NT2/D1 (cell line): Measurements from ENCODE around the gene GPX2.

Source experiments
- DNase-seq: peaks from one replicate; pipeline ENCODE4 v3.0.0-alpha.2; 2011; ENCODE audit warnings: low read depth, low spot score
- H3K27me3 ChIP-seq: 2 replicates; pipeline ENCODE4 v1.6.0; 2011; ENCODE audit warnings: mild to moderate bottlenecking; ENCODE audit not compliant: insufficient read length, insufficient read depth
- H3K36me3 ChIP-seq: 2 replicates; pipeline ENCODE4 v1.6.1; 2011; ENCODE audit warnings: mild to moderate bottlenecking, low read length, mixed read lengths; ENCODE audit not compliant: insufficient read depth, insufficient read length
- H3K4me1 ChIP-seq: 2 replicates; pipeline ENCODE4 v1.5.1; 2011; ENCODE audit not compliant: insufficient read depth, insufficient read length
- H3K4me3 ChIP-seq: 2 replicates; pipeline ENCODE4 v1.5.1; 2011; ENCODE audit warnings: low read depth; ENCODE audit not compliant: insufficient read length
- H3K9ac ChIP-seq: 2 replicates; pipeline ENCODE4 v1.6.0; 2011; ENCODE audit warnings: low read depth; ENCODE audit not compliant: insufficient read length
- H3K9me3 ChIP-seq: 2 replicates; pipeline ENCODE4 v1.5.1; 2011; ENCODE audit warnings: mild to moderate bottlenecking, low read length; ENCODE audit not compliant: insufficient read depth
- SUZ12 ChIP-seq: IDR thresholded peaks from 2 replicates; pipeline ENCODE4 v1.6.1; 2011; ENCODE audit not compliant: insufficient read length, insufficient read depth; ENCODE audit errors: extremely low read depth
- YY1 ChIP-seq: IDR thresholded peaks from 2 replicates; pipeline ENCODE4 v1.6.1; 2011; ENCODE audit not compliant: insufficient read length, insufficient read depth
- ZNF274 ChIP-seq: IDR thresholded peaks from 2 replicates; pipeline ENCODE4 v1.6.1; 2011; ENCODE audit warnings: mild to moderate bottlenecking, low read depth, low read length

Gene GPX2

GRCh38 chr14:64945431-64946178 is 3.1 kb upstream of the GPX2 start:
- Histone ChIP-seq H3K9me3 (no peaks in the 10 kb centered on the region), H3K4me3 (no peak overlapping the region), H3K9ac (no peak overlapping the region), H3K4me1 (peaks cover 8% of the 10 kb centered on the region), H3K27me3 (no peaks in the 10 kb centered on the region), H3K36me3 (peaks cover 49% of the 10 kb centered on the region)
- TF ChIP-seq SUZ12: no peak
- no peak for DNase-seq

DNA sequence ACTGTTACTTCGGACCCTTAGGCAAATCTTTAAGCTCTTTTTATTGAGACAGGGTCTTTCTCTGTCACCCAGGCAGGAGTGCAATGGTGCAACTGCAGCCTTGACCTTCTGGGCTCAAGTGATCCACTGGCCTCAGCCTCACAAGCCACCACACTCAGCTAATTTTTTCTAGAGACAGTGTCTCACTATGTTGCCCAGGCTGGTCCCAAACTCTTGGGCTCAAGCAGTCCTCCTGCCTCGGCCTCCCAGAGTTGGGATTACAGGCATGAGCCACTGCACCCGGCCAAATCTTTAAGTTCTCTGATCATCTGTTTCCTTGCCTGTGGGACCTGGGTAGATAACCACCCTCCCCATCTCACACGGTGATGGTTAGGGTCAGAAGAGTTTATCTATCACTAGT is 2.3 kb upstream of the GPX2 start:
- H3K36me3 ChIP-seq: peaks cover 45% of the 10 kb centered on the region
- TF ChIP-seq ZNF274: no peak
- TF ChIP-seq SUZ12: no peak
- H3K9ac ChIP-seq: no peak overlapping the region
- no peaks in the 10 kb centered on the region for H3K9me3 ChIP-seq
- DNase-seq: no peak
- H3K27me3 ChIP-seq: no peaks in the 10 kb centered on the region
- H3K4me3 ChIP-seq: no peak overlapping the region
- peaks cover 8% of the 10 kb centered on the region for H3K4me1 ChIP-seq

- Histone ChIP-seq H3K4me3 (no peak overlapping the region), H3K9me3 (no peaks in the 10 kb centered on the region), H3K4me1 (peaks cover 8% of the 10 kb centered on the region), H3K36me3 (peaks cover 48% of the 10 kb centered on the region), H3K27me3 (no peaks in the 10 kb centered on the region), H3K9ac (no peak overlapping the region)
- DNase-seq: no peak
- TF ChIP-seq ZNF274: no peak
- TF ChIP-seq SUZ12: no peak
- TF ChIP-seq YY1: no peak
These were observed 1.5 kb upstream of the GPX2 start for GRCh38 chr14:64944041-64944440.

DNA sequence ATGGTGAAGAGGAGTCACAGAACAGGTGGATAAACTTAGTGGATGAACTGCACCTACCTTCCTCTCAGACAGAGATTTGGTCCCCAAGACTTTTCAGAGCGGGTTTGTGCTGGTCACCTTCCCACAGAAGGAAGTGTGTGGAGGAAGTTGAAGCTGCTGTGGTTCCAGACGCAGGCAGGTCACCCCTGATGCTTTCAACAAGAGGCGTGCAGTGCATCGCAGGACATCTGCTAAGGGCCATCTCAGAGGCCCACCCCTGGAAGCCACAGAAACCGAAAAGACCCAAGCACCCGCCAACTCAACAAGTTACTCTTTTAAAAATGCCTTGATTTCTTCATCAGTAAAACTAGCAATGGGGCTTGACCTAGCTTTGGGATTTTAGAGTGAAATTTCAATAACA is 1.0 kb upstream of the GPX2 start:
- TF ChIP-seq ZNF274 (no peak), YY1 (no peak), SUZ12 (no peak)
- Histone ChIP-seq H3K27me3 (no peaks in the 10 kb centered on the region), H3K4me3 (no peak overlapping the region), H3K9me3 (no peaks in the 10 kb centered on the region), H3K4me1 (peaks cover 8% of the 10 kb centered on the region), H3K36me3 (peaks cover 46% of the 10 kb centered on the region), H3K9ac (no peak overlapping the region)
- DNase-seq: no peak

GRCh38 chr14:64940336-64940910 is 2.1 kb downstream of the GPX2 start:
- H3K9me3 ChIP-seq: no peaks in the 10 kb centered on the region
- no peak overlapping the region for H3K9ac ChIP-seq
- no peak for DNase-seq
- peaks cover 27% of the 10 kb centered on the region for H3K36me3 ChIP-seq
- TF ChIP-seq ZNF274 (no peak), SUZ12 (no peak), YY1 (no peak)
- no peaks in the 10 kb centered on the region for H3K27me3 ChIP-seq
- H3K4me3 ChIP-seq: no peak overlapping the region
- peaks cover 8% of the 10 kb centered on the region for H3K4me1 ChIP-seq

DNA sequence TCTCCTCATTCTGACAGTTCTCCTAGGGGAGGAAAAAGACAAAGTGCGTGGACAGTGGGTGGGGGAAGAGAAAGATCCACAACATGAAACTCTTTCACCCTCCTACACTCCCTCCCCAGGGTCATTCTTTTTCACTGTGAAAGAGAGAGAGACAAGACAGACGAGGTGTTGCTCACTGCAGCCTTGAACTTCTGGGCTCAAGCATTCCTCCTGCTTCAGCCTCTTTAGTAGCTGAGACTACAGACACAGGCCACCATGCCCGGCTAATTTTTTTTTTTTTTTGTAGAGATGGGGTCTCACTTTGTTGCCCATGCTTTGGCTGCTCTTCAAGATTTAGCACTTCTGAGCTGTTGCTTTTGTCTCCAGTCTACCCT is 2.7 kb downstream of the GPX2 start:
- H3K4me3 ChIP-seq: no peak overlapping the region
- H3K36me3 ChIP-seq: peaks cover 22% of the 10 kb centered on the region
- no peak for DNase-seq
- no peak for TF ChIP-seq ZNF274
- no peak for TF ChIP-seq YY1
- TF ChIP-seq SUZ12: no peak
- H3K27me3 ChIP-seq: no peaks in the 10 kb centered on the region
- H3K9ac ChIP-seq: no peak overlapping the region
- peaks cover 8% of the 10 kb centered on the region for H3K4me1 ChIP-seq
- H3K9me3 ChIP-seq: no peaks in the 10 kb centered on the region

DNA sequence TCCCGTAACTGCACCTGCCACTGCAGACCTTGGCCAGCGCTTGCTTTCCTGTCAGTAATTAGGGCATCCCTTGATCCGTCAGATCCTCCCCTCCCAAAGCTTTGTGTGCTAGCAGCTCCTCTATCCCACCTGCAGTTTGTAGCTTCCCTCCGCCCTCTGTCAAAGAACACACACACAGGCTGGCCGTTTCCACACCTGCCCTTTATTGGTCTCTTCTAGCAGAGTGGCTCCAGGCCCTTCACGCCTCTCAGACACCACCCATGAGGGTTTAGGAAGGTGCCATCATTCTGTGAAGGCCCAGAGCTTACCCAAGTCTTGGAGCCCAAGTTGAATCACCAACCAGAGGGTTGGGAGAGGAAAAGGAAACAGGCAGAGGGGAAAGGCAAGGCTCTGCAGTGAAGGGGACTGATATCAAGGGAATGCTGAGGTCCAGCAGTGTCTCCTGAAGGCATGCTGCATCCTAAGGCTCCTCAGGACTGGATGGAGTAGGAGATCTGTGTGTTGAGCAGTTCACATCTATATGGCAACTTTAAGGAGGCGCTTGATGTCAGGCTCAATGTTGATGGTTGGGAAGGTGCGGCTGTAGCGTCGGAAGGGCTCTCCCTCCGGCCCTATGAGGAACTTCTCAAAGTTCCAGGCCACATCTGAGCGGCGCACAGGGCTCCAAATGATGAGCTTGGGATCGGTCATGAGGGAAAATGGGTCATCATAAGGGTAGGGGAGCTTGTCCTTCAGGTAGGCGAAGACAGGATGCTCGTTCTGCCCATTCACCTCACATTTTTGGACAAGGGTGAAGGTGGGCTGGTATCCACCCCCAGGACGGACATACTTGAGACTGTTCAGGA is 3.4 kb downstream of the GPX2 start:
- no peaks in the 10 kb centered on the region for H3K27me3 ChIP-seq
- no peaks in the 10 kb centered on the region for H3K9me3 ChIP-seq
- no peak for DNase-seq
- peaks cover 25% of the 10 kb centered on the region for H3K36me3 ChIP-seq
- TF ChIP-seq YY1: no peak
- no peak for TF ChIP-seq ZNF274
- no peak for TF ChIP-seq SUZ12
- no peak overlapping the region for H3K9ac ChIP-seq
- no peak overlapping the region for H3K4me3 ChIP-seq
- peaks cover 6% of the 10 kb centered on the region for H3K4me1 ChIP-seq

DNA sequence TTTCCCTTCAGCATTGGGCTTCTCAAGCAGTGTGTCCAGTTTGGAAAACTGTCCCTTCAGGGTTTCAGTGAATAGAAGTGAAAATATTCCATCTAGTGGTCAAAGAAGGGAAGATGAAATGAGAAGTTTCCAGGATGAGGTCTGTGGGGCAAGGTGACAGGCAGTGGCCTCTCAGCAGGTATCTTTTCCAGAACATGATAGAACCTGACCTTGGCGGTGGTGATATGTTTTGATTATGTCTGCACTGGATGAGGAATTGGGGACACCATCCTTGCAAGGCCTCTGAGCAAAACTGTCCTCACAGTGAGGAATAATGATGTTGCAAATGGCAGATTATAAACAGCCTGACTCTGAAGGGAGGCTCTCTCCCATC is 4.7 kb downstream of the GPX2 start:
- Histone ChIP-seq H3K9me3 (no peaks in the 10 kb centered on the region), H3K4me1 (peaks cover 5% of the 10 kb centered on the region), H3K4me3 (no peak overlapping the region), H3K9ac (no peak overlapping the region), H3K36me3 (peaks cover 36% of the 10 kb centered on the region), H3K27me3 (no peaks in the 10 kb centered on the region)
- no peak for TF ChIP-seq YY1
- TF ChIP-seq ZNF274: no peak
- TF ChIP-seq SUZ12: no peak
- no peak for DNase-seq
